HL-60 (cell line): ENCODE results near the gene NELFB.

Source experiments
- POLR2AphosphoS5 ChIP-seq: IDR thresholded peaks from 2 replicates; pipeline ENCODE4 v1.6.1; 2012; ENCODE audit warnings: low read depth
- TF ChIP-seq, protein P1 (sequence below): IDR thresholded peaks from one replicate; pipeline ENCODE4 v1.5.1; 2011; ENCODE audit warnings: low read length, control low read depth, inconsistent platforms; ENCODE audit not compliant: insufficient read depth

GRCh38 chr9:137275588-137276472 lies 20.7 kb downstream of the NELFB start:
- TF ChIP-seq, protein P1, sequence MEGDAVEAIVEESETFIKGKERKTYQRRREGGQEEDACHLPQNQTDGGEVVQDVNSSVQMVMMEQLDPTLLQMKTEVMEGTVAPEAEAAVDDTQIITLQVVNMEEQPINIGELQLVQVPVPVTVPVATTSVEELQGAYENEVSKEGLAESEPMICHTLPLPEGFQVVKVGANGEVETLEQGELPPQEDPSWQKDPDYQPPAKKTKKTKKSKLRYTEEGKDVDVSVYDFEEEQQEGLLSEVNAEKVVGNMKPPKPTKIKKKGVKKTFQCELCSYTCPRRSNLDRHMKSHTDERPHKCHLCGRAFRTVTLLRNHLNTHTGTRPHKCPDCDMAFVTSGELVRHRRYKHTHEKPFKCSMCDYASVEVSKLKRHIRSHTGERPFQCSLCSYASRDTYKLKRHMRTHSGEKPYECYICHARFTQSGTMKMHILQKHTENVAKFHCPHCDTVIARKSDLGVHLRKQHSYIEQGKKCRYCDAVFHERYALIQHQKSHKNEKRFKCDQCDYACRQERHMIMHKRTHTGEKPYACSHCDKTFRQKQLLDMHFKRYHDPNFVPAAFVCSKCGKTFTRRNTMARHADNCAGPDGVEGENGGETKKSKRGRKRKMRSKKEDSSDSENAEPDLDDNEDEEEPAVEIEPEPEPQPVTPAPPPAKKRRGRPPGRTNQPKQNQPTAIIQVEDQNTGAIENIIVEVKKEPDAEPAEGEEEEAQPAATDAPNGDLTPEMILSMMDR: no peak
- TF ChIP-seq POLR2AphosphoS5: no peak
